ENCODE results near the gene MACROD2.

The MACROD2 gene

DNA sequence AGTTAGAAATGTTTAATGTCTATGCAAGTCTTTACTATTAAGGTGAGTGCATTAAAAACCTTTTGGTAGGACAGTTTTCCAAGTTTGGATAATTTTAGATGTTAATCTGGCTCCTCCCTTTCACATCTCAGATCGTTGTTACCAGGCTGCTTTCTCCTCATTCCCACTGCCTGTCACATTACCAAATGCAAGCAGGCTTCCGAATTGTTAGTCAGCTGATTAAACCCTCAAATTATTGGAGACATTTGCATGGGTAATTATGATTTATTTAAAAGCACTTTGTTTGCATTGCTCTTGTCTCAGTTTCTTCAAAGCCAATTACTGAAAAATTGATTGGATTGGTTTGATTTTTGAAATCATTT lies 1761.4 kb downstream of the MACROD2 start:
- H3K27ac ChIP-seq, result no peak overlapping the region
- no peak for TF ChIP-seq ZFX (IDR thresholded peaks at IDR 0.05; ENCODE audit: borderline replicate concordance)
- TF ChIP-seq, protein P1, sequence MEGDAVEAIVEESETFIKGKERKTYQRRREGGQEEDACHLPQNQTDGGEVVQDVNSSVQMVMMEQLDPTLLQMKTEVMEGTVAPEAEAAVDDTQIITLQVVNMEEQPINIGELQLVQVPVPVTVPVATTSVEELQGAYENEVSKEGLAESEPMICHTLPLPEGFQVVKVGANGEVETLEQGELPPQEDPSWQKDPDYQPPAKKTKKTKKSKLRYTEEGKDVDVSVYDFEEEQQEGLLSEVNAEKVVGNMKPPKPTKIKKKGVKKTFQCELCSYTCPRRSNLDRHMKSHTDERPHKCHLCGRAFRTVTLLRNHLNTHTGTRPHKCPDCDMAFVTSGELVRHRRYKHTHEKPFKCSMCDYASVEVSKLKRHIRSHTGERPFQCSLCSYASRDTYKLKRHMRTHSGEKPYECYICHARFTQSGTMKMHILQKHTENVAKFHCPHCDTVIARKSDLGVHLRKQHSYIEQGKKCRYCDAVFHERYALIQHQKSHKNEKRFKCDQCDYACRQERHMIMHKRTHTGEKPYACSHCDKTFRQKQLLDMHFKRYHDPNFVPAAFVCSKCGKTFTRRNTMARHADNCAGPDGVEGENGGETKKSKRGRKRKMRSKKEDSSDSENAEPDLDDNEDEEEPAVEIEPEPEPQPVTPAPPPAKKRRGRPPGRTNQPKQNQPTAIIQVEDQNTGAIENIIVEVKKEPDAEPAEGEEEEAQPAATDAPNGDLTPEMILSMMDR (IDR thresholded peaks at IDR 0.05), result no peak

DNA sequence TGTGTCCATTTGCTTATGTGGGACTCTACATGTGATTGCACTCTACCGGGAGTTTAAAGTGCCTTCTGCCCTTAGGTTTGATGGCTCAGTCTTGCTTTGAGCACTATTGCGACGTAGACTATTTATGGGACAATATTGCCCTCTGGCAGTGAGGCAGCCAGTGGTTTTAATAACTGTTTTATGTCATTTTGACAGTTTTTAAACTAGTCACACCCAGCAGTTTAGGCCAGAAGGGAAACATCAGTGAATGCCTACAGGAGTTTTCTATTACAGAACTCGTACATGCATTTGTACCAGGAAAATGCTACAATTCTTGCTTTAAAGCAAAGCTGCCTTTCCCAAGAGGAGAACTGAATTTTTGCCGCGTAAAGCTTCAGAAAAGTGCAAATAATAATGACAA lies 1764.3 kb downstream of the MACROD2 start:
- TF ChIP-seq ZFX (IDR thresholded peaks at IDR 0.05; ENCODE audit: borderline replicate concordance), result no peak
- TF ChIP-seq, protein P1 (IDR thresholded peaks at IDR 0.05), result no peak
- no peak overlapping the region for H3K27ac ChIP-seq

GRCh38 chr20:15760001-15760621 lies 1764.8 kb downstream of the MACROD2 start:
- TF ChIP-seq ZFX (IDR thresholded peaks at IDR 0.05; ENCODE audit: borderline replicate concordance), result no peak
- TF ChIP-seq, protein P1 (IDR thresholded peaks at IDR 0.05), result no peak
- H3K27ac ChIP-seq, result no peak overlapping the region

DNA sequence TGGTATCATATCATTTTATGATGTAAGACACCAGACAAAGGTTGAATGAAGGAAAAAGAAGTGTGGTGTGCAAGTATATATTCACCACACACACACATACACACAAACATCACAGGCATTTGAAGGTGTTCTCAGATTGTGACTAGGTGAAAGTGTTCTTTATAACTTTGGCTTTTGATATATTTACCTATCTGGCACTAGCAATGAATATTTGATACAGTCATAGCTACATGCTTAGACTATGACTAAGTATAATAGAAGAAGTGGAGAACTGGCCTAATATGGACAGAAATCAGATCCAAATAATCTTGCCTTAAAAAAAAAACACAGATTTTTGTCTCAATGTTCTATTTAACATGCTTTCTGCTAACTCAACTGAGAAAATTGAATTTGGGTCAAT lies 1768.0 kb downstream of the MACROD2 start:
- no peak overlapping the region for H3K27ac ChIP-seq
- TF ChIP-seq, protein P1 (IDR thresholded peaks at IDR 0.05), result no peak
- no peak for TF ChIP-seq ZFX (IDR thresholded peaks at IDR 0.05; ENCODE audit: borderline replicate concordance)

- no peak for TF ChIP-seq ZFX (IDR thresholded peaks at IDR 0.05; ENCODE audit: borderline replicate concordance)
- TF ChIP-seq, protein P1 (IDR thresholded peaks at IDR 0.05), result no peak
- H3K27ac ChIP-seq, result no peak overlapping the region
These were observed 1772.3 kb downstream of the MACROD2 start for GRCh38 chr20:15767586-15767985.

DNA sequence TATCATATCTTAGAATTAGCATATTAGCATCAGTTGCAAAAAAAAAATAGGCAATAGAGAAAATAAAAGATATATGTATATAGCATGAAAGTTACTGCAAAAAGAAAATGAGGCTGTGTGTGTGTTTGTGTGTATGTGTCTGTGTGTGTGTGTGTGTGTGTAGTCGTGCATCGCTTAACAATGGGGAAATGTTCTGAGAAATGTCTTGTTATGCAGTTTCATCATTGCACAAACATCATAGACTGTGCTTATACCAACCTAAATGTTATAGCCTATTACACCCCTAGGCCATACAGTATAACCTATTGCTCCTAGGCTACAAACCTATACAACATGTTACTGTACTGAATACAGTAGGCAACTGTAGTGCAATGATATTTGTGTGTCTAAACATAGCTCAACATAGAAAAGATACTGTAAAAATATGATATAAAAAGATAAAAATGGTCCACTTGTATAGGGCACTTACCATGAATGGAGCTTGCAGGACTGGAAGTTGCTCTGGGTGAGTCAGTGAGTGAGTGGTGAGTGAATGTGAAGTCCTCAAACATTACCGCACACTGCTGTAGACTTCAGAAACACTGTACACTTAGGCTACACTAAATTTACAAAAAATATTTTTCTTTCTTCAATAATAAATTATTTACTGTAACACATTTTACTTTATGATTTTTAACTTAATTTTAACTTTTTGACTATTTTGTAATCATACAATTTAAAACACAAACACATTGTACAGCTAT lies 1772.9 kb downstream of the MACROD2 start:
- no peak for TF ChIP-seq ZFX (IDR thresholded peaks at IDR 0.05; ENCODE audit: borderline replicate concordance)
- TF ChIP-seq, protein P1 (IDR thresholded peaks at IDR 0.05), result no peak
- no peak overlapping the region for H3K27ac ChIP-seq

DNA sequence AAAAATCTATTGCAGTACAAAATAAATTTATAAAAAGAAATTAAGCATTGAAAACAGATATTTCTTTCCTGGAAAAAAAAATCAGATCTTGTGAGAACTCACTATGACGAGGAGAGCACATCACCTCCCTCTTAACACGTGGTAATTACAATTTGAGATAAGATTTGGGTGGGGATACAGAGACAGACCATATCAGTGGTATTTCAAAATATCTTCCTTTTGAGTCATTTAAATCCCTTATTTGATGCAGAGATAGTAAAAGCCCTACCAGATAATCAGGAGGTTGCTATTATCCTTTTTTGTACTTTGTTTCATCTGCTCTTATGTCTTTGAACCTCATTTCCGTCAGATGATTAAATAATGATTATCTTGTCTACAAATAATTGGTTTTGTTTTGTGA lies 1777.5 kb downstream of the MACROD2 start:
- no peak overlapping the region for H3K27ac ChIP-seq
- TF ChIP-seq, protein P1 (IDR thresholded peaks at IDR 0.05), result no peak
- TF ChIP-seq ZFX (IDR thresholded peaks at IDR 0.05; ENCODE audit: borderline replicate concordance), result no peak
